HG03558 (cell line): ENCODE data around the gene BLNK.

ENCODE experiments used
- ATAC-seq: cut with Tn5 transposase; IDR thresholded peaks from one replicate; pipeline ENCODE4 v1.9.1; 2021; ENCODE audit warnings: moderate number of reproducible peaks; ENCODE audit not compliant: unreplicated experiment; ENCODE audit errors: extremely low read depth

Gene BLNK

GRCh38 chr10:96165726-96166125 lies 105.6 kb downstream of the BLNK start:
- no peak for ATAC-seq

- no peak for ATAC-seq
These were observed 118.3 kb downstream of the BLNK start for GRCh38 chr10:96153070-96153469.

GRCh38 chr10:96152437-96152836 lies 118.9 kb downstream of the BLNK start:
- no peak for ATAC-seq
